CD4-positive, alpha-beta T cell treated with Interleukin-6 for 4 hours (primary cell): ENCODE data around the gene PNPO.

Source experiments
- DNase-seq: peaks from one replicate; pipeline ENCODE4 v3.0.0-alpha.2; 2020; ENCODE audit warnings: mixed read lengths

The PNPO gene

DNA sequence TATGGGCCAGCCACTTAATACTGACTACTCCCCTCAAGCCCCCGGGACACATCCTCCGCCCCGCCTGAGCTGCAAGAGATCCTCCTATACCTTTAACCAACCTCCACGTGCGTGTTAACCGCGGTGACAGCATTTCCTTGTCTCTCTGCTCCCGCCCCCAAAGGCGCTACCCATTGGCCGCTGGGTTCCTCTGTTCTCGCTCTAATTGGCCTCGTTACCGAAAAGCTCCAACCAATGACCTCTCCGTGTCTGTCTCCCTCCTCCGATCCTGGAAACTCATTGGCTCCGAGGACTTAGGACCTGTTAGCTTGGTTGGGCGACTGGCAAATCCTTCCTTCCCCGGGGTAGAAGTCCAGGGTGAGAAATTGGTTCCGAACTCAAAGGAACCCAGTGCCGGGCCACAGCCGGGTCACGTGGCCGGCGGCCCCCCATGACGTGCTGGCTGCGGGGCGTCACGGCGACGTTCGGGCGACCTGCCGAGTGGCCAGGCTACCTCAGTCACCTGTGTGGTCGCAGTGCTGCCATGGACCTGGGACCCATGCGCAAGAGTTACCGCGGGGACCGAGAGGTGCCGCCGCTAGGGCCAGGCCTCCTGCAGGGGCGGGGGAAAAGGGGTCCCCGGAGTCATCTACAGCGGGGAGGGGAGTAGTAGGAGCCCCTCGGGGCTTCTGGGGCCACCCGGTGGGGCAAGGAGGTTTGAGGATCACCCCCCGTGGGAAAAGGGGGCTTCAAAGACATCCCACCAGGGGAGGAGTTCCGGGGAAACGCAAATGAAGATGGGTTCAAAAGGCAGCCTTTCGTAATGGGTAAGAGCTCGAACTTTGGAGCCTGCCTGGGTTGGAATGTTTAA lies at the start of gene PNPO:
Gene PNPO (plus strand): TSS at position 326 of the 850 bp plus-strand sequence. CDS start 105 bp downstream, at position 431.
- DNase-seq: peak; percentile 94

DNA sequence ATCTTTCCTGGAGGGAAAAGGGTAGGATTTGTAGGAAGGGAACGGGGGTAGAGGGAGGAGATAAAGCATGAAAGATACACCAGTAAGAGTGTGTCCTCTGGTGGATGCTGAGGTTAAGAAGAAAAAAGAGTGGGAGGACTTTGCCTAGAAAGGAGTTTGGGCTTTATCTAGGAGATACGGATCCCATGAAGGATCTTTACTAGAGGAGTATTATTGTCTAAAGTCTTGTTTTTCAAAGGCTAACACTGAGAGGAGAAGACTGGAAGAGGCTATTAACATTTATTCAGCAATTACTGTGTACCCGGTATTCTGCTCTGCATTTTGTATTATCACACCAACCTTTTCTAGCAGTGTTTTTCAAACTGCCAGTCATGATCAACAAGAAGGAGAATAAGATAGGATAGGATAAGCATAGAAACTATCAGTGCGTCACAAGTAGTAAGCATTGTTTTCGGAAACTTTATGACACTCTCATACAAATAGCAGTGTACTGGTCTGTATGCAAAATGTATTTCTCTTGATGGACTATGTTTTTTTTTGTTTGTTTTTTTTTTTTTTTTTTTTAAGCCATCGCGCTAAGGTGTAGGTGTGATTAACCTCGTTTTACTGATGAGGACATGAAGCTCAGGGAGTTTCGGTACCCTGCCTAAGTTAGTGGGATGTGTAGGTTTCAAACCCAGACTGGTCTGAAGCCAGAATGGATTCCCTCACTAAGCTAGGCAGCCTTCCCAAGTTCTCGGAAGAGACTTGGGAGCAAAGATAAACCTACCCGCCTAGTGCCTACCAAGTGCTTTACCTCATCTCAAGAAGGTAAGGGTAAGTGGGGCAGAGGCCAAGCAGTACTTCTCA lies 46.6 kb upstream of the PNPO start:
- DNase-seq: no peak

DNA sequence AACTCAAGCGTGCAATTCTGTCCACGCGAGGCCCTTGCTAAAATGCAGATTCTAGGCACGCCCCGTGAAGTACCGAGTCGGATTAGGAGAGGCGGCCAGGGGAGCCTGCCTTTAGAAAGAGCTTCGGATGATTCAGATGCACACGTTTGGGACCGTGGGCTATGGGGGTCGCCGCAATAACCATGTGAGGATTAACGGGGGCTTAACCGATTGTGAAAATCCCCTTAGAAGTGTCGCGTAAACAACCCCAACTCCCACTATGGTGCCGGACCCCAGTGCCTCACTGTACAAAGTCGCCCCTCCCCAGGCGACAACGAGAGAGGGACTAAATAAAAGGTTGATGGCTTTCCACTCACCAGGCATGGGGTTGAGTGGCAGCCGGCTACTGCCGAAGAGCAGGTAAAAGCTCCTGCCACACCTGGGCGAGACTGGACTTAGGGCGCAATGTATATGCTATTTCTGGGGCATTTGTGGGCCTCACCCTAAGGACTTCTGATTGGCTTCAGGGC lies 46.0 kb upstream of the PNPO start:
- peak; percentile 44 for DNase-seq

DNA sequence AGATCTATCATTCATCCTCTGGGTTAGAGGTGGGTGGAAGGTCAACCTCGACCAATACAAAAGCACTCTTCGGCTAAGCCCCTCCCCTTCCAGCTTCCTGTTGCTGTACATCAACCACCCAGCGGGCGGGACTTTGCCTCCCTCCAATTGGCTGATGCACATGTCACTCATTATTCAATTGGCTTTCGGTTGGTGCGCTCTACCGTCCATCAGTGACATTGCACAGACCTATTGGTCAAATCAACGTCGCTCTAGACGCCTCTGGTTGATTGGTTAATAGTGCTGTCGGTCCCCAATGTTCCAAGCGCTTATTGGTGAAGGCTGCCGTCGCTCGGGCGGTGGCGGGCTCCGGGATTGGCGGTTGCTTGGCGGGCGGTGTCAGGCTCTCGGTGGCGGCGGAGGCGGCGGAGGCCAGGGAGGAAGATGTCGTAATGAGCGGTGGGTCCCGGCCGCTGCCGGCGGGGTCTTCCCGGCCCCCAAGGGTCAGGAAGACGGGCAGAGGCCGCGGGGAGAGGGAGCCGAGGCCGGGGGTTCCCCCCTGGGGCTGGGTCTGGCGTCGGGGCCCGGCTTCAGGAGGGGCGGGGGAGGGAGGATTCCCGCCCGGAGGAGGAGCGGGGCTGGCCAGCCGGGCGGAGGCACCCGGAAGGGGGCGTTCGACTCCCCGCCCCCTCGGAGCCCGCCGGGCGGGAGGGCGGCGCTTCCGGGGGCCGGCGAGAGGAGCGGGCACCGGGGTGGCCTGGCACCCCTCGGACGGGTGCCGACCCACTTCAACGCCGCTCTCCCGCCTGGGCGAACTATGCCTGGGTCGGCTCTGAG lies 45.3 kb upstream of the PNPO start, which contains the start of gene SP2:
Gene SP2 (plus strand): TSS at position 381 of the 816 bp plus-strand sequence. CDS start 51 bp downstream, at position 432.
- peak; percentile 99 for DNase-seq

DNA sequence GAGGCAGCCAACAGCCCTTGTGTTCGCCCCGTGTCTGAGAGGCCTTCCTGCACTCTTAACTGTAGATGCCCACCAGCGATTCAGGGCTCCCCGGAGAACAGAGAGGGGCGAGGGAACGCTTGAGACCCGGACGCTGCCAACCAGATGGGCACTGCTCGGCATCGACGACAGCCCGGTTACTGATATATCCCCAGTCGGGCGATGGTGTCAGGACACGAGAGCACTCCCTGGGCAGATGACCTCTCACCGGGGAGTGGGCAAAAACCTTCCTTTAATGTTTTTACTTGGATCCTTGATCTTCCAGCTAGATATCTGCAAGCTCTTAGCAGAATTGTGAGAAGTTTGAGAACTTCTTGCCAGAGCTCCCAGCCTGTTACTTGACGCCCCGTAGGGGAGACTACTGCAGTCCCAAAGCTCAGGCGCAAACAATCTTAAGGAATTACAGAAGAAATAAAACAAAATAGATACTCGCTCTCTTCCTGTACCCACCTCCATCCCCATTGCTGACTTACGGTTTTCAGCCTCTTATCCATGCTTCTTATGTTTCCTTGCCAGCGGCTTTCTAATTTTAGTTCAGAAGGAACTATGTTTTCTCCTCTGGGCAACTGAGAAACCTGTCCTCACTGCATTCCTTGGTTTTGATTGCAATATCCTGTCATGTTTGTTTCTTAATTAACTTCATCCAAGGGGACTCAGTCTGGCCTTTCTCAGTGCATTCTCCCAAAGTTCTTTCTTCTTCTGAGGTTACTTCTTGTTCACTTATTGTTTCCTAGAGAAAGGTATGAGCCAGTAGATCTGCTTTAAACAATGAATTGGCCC lies 44.5 kb upstream of the PNPO start:
- DNase-seq: no peak

DNA sequence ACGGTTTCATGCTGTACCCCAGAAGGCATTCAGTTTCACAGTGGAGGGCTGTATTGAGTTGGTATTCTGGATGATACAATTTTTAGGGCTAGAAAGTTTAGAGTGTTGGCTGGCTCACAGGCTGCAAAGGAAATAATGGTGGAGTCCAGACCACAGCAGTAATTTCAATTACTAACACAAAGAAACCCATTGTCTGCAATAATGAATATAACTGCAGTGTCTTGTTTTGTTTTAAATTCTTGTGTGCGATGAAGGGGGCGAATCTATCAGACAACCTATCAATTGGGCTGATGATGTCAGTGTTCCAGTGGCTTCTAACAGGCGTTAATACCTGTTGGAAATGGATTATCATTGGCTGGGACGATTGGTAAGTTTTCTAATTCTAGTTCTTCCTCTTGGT lies 43.8 kb upstream of the PNPO start:
- no peak for DNase-seq

DNA sequence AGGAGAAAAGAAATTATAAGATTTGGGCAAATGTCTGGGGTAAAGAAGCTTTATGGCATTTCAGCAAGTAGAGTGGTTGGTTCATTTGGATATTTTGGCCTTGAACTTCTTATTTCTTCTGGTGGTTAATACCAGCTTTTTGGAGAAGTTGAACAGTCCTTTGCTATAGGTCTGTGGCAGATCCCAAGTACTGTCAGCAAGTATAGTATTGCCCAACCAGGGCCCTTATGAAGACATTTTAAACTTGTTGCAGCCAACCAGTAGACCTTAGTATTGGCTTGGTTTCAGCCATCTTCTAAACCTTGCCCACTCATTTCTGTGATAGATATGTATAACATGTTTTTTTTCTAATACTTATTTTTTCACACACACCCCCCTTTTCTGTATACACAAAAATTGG lies 43.1 kb upstream of the PNPO start:
- no peak for DNase-seq

DNA sequence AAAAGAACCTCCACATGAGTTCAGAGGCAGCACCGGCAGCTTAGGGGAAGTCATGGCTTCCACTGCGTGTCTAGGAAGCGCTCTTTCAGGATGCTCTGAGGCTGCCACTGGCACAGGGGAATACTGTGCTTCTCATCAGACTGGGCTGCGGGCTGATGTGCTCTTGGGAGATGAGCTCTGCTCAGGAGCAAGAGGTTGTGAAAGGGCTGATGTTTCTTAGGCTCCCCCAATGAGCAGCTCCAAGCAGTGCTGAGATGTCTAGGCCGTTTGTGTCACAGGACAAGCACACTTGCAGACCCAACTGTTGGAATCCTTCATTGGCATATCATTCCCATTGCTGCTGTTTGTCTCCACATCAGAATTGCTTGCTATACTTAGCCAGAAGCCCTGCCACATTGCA lies 41.7 kb upstream of the PNPO start:
- no peak for DNase-seq

DNA sequence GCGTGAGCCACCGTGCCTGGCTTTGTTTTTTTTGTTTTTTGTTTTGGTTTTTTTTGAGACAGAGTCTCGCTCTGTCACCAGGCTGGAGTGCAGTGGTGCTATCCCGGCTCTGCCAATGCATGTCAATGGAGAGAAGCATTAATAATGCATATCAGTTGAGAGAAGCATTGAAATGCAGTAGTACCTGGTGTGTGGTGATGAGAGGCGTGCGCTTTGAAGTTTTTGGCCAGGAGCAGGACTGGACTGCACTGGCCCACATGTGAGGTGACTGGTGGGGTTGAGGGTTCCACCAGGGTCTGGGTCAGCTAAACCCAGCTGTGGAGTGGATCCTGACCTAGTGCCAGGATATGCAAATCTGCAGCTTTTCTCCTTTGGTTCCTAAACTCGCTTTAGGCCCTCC lies 39.9 kb upstream of the PNPO start:
- no peak for DNase-seq

DNA sequence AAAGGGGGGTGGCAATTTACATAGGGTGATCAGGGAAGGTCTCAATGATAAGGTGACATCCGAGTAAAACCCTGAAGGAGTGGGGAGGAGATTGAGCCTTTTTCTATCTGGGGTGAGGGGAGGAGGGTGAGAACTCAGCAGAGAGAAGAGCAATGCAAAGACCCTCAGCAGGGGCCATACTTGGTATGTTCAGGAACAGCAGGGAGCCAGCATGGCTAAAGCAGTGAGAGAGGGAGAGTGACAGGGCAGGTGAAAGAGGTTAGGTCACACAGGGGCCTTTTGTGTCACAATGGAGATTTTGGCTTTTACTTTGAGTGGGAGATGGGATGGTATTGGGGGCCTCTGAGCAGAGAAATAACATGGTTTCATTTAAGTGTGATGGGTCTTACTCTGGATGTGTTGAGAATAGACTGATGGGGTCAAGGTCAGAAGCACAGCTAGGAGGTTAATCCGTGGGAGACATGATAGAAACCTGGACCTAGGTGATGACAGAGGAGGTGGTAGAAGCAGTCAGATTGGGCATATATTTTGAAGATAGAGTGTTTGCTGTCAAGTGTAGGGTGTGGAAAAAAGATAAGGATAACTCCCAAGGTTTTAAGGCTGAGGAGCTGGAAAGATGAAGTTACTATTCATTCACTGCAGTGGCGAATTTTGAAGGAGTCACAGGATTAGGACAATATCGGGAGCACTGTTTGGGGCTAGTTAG lies 39.2 kb upstream of the PNPO start:
- DNase-seq: no peak

DNA sequence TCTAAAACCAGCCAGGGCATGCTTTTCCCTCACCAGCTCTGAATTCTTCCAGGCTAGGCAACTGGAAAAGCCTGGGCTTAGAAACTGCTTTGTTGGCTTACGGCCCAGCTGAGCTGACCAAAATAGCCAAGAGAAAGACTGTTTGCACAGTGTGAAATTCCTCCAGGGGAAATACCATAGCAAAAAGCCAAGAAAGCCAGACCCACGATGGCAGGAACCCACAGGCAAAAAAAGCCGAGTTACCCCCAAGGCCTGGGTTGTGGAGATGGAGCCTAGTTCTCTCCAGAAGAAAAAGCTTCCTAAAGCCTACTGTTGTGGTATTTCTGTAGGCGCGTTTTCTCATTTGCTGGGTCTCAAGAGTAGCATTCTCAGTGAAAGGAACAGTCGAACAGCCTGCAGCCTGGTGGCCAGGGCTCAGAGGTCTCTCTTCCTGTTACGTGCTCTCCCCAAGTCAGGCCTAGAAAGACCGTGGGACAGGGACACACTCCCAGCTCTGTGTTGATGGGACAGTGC lies 36.1 kb upstream of the PNPO start:
- DNase-seq: no peak

DNA sequence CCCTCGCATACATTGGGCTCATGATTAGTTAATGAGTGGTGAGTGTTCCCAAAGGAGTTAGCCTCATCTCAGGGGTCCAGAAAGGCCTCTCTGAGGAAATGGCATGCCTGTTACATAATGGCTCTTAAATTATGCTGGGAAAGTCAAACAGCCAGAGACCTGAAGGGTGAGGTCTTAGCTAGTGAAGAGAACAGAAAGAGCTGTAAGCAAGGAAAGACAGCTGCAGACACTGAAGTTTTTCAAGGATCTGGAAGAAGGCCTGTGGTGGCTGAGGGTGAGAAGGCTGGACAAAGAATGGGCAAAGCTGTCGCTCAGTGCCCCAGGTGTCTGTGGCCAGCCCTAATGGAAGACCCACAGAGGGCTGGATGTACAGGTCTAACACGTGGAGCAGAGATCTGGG lies 34.9 kb upstream of the PNPO start:
- DNase-seq: no peak

DNA sequence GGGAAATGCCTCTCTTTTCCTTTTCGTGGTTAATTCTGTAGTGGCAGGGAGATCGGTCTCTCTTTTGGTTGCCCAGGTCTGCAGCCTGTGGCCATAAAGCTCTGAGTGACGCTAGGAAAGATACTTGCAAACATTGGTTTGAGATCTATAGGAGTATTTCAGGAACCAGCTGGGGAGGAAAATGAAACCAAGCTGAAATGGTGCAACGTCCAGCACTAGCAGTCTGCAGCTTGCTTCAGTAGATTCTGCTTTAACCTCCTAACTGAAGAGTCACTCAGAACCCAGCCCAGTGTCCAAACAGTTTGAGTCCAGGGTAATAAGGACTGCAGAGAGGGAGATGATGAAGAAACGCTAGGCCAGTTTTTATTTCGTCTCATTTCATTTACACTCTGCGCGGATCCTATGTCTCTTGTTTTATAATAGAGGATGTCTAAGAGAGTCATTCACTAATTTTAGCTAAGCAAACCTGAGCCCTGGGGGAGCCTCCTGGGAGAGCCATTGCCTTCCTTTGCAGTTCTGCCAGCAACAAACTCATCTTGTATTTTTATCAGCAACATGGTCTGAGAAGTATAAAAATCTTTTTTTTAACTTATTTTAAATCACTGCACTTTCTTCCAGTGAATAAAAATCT lies 33.3 kb upstream of the PNPO start:
- no peak for DNase-seq

DNA sequence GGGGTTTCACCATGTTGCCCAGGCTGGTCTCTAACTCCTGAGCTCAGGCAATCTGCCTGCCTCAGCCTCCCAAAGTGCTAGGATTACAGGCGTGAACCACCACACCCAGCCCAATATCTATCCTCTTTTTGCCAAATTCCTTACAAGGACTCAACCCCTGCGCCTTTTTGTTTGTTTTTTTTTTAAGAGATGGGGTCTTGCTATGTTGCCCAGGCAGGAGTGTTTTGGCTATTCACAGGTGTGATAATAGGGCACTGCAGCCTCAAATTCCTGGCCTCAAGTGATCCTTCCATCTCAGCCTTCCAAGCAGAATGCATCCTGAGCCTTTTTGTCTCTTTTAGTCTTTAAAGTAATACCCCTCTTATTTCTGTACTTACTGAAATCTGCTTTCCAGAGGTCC lies 28.3 kb upstream of the PNPO start:
- DNase-seq: no peak

DNA sequence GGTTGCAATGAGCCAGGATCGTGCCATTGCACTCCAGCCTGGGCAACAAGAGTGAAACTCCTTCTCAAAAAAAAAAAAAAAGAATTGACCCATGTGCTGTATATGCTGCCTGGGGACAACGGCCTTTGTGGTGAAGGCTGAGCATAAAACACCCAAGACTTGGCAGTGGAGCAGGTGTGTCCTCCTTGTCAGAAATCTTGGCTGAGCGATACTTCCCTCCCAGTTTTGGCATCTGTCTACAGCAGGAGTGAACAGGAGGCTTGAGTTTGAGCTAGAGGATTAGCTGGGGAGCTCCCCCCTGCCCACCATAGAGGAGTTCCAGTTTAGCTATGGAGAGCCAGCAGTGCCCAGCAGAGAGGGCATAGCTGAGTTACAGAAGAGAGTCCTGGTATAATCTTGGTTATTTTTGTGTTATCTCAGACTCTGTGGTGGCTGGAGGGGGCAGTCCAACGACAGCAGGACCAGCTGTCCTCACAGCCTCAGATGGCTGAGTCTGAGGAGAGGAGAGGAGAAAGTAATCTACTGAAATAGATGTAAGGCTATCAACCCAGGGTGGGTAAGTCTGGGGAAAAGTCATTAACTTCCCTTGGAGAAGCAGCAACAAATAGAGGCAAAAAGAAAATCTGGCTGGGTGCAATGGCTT lies 26.9 kb upstream of the PNPO start:
- no peak for DNase-seq

DNA sequence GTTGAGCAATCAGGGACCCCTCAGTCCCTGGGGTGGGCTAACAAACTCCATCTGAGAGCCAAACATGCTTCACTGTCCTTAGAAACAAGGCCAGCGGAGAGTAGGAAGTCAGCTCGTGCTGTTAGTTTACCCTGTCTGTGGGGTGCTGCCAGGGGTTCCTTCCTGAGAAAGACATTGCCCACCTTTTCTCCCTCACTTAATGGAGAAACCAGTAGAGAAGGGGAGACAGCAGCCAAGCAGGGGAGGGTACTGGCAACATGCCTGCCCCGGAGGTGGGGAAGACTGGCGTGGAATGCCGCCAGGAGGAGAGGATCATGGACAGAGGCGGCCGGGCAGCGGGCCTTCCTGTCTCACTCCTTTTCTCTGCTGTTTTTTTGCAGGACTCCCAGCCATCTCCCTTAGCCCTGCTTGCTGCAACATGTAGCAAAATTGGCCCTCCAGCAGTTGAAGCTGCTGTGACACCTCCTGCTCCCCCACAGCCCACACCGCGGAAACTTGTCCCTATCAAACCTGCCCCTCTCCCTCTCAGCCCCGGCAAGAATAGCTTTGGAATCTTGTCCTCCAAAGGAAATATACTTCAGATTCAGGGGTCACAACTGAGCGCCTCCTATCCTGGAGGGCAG lies 25.5 kb upstream of the PNPO start:
- DNase-seq: no peak

DNA sequence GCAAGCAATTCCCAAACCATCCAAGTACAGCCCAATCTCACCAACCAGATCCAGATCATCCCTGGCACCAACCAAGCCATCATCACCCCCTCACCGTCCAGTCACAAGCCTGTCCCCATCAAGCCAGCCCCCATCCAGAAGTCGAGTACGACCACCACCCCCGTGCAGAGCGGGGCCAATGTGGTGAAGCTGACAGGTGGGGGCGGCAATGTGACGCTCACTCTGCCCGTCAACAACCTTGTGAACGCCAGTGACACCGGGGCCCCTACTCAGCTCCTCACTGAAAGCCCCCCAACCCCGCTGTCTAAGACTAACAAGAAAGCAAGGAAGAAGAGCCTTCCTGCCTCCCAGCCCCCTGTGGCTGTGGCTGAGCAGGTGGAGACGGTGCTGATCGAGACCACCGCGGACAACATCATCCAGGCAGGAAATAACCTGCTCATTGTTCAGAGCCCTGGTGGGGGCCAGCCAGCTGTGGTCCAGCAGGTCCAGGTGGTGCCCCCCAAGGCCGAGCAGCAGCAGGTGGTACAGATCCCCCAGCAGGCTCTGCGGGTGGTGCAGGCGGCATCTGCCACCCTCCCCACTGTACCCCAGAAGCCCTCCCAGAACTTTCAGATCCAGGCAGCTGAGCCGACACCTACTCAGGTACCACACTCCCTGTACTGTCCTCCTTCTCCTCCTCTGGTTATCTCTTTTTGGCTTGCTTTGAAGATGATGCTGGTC lies 24.7 kb upstream of the PNPO start:
- no peak for DNase-seq

DNA sequence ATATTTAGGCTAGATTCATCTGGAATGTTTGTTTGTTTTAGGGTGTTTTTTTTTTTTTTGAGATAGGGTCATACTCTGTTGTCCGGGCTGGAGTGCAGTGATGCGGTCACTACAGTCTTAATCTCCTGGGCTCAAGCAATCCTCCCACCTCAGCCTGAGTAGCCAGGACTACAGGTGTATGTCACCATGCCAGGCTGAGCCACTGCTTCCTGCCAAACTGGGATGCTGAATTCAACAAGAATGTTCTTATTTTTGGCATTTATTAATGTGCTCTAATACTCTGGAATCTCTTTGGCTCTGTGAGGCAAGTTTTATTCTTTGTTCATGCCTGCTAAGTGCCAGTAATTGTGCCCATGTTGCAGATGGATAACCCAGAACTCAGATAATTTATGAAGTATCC lies 23.8 kb upstream of the PNPO start:
- no peak for DNase-seq

DNA sequence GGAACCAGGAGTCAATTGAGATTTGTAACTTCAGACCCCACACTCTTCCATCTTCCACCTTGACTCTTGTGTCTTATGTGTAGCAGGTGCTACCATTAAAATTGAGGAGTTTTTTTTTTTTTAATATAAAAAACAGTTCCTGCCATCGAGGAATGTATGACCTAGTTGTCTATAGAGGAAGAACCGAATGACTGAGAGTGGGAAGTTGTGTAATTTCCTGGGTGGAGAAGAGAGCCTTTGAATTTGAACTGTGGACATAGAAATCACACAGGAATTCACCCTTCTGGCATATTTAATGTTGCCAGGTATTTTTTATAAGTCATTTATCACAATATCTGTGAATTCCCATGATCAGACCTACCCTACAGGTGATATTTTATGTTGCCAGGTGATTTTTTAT lies 23.4 kb upstream of the PNPO start:
- DNase-seq: no peak
